Muscle of leg (tissue), 16 donors: ENCODE data around the gene CHL1. TPM values are rescaled to one million over a fixed set of nuclear protein-coding genes. Genes with fewer than 3 reads are reported as not detected.

Experiments used
- DNase-seq: peaks from one replicate; pipeline ENCODE4 v3.0.0; 2013
- H3K27ac ChIP-seq: one replicate; pipeline ENCODE4 v1.5.1; 2013; ENCODE audit warnings: mild to moderate bottlenecking, low read length, control low read depth
- H3K27me3 ChIP-seq: one replicate; pipeline ENCODE4 v1.6.1; 2013; ENCODE audit warnings: low read length; ENCODE audit not compliant: control insufficient read depth, insufficient read depth
- H3K36me3 ChIP-seq: one replicate; pipeline ENCODE4 v1.6.1; 2013; ENCODE audit warnings: low read length; ENCODE audit not compliant: control insufficient read depth, insufficient read depth
- H3K4me1 ChIP-seq: one replicate; pipeline ENCODE4 v1.6.1; 2013; ENCODE audit warnings: low read length; ENCODE audit not compliant: control insufficient read depth, insufficient read depth
- H3K4me3 ChIP-seq: one replicate; pipeline ENCODE4 v1.5.1; 2013; ENCODE audit warnings: low read length, control low read depth
- H3K9me3 ChIP-seq: replicated peaks from 2 replicates; pipeline ENCODE4 v1.6.1; 2013; ENCODE audit warnings: low read depth, low read length; ENCODE audit not compliant: control insufficient read depth
- WGBS: methylation state at CpG from one replicate; pipeline ENCODE4 v1.1.5; 2013; ENCODE audit warnings: missing lambda C conversion rate; ENCODE audit not compliant: insufficient coverage; 5-methylcytosine and 5-hydroxymethylcytosine counted together
- long read RNA-seq, 11 donors: transcript quantifications; one replicate each; lab custom pipeline, GENCODE V29; 2026
- polyA plus RNA-seq, 8 donors: library from polyadenylated mRNA; unstranded; fragments of 120-200 nt; gene quantifications; one replicate each; pipeline versions ENCODE4 v1.2.1 to v1.2.3, GENCODE V29; 2013; ENCODE audit warnings: inconsistent platforms in 1 of 8, low replicate concordance in 1 of 8; ENCODE audit not compliant: insufficient read length in 8 of 8, insufficient read depth in 1 of 8
- total RNA-seq: library from RNA; stranded (reverse); fragments of 120-200 nt; gene quantifications from one replicate; pipeline ENCODE4 v1.2.4, GENCODE V29; 2013

The CHL1 gene, protein sequence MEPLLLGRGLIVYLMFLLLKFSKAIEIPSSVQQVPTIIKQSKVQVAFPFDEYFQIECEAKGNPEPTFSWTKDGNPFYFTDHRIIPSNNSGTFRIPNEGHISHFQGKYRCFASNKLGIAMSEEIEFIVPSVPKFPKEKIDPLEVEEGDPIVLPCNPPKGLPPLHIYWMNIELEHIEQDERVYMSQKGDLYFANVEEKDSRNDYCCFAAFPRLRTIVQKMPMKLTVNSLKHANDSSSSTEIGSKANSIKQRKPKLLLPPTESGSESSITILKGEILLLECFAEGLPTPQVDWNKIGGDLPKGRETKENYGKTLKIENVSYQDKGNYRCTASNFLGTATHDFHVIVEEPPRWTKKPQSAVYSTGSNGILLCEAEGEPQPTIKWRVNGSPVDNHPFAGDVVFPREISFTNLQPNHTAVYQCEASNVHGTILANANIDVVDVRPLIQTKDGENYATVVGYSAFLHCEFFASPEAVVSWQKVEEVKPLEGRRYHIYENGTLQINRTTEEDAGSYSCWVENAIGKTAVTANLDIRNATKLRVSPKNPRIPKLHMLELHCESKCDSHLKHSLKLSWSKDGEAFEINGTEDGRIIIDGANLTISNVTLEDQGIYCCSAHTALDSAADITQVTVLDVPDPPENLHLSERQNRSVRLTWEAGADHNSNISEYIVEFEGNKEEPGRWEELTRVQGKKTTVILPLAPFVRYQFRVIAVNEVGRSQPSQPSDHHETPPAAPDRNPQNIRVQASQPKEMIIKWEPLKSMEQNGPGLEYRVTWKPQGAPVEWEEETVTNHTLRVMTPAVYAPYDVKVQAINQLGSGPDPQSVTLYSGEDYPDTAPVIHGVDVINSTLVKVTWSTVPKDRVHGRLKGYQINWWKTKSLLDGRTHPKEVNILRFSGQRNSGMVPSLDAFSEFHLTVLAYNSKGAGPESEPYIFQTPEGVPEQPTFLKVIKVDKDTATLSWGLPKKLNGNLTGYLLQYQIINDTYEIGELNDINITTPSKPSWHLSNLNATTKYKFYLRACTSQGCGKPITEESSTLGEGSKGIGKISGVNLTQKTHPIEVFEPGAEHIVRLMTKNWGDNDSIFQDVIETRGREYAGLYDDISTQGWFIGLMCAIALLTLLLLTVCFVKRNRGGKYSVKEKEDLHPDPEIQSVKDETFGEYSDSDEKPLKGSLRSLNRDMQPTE (N-terminal part only)
- total RNA-seq (4.2 TPM), polyA plus RNA-seq (1 to 10 TPM; 3.2 to 5.7 (median 4.5) TPM)
- long read RNA-seq, donor 1 = 0 reads
- long read RNA-seq, donor 2 = 0 reads
- long read RNA-seq, donor 3 = 0 reads
- long read RNA-seq, donor 4 = 0 reads
- long read RNA-seq, donor 5 = 0 reads
- long read RNA-seq, donor 6, partial matches to known transcripts = 0 of 1 reads
- long read RNA-seq, donor 6, other reads (novel, unspliced or antisense) = 0 of 1 reads
- long read RNA-seq, donor 7, full-length matches to known transcripts = 1 of 1 reads
- long read RNA-seq, donor 7, partial matches to known transcripts = 0 of 1 reads
- long read RNA-seq, donor 7, other reads (novel, unspliced or antisense) = 0 of 1 reads
- long read RNA-seq, donor 8 = 0 reads
- long read RNA-seq, donor 9 = 0 reads
- long read RNA-seq, donor 10 = 0 reads
- long read RNA-seq, donor 11 = 0 reads

GRCh38 chr3:196311-197148 lies at the start of gene CHL1:
TSS of gene CHL1 (plus strand) at chr3:196763. CDS start at chr3:319777, 123,014 bp downstream.
- H3K9me3 ChIP-seq = no peaks in the 10 kb centered on the region
- no peak within 1 kb of the TSS for H3K27ac ChIP-seq
- peak; percentile 9 for DNase-seq
- H3K27me3 ChIP-seq = peaks cover 36% of the 10 kb centered on the region
- peak within 1 kb of the TSS; percentile 44 for H3K4me3 ChIP-seq
- no peaks in the 10 kb centered on the region for H3K36me3 ChIP-seq
- peaks cover 8% of the 10 kb centered on the region for H3K4me1 ChIP-seq
- WGBS = under 1% methylated on average over 58 of the region's 64 CpGs

DNA sequence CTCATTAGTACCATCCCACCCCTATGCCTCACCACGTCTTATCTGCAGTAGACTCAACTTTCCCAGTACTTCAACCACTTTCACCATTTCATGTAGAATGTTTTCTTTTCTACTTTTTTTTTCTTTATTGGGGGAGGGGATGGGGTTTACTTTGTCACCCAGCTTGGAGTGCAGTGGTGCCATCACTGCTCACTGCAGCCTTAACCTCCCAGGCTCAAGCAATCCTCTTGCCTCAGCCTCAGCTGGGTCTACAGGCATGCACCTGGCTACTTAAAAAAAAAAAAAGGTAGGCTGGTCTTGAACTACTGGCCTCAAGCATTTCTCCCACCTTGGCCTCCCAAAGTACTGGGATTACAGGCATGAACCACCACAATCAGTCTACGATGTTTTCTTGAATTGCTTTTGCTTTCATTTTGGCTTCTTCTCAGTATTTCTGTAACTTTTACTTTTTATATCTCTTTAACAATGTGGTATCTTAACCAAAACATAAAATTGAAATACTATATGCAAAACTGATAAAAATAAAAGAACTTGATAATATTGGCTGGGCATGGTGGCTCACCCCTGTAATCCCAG lies 44.9 kb upstream of the CHL1 start:
- no peak overlapping the region for H3K27ac ChIP-seq
- no peak overlapping the region for H3K4me3 ChIP-seq
- H3K9me3 ChIP-seq = no peaks in the 10 kb centered on the region
- no peak for DNase-seq
- no peaks in the 10 kb centered on the region for H3K36me3 ChIP-seq
- no CpG with 5 or more reads among the region's 2 CpGs for WGBS
- no peaks in the 10 kb centered on the region for H3K4me1 ChIP-seq
- no peaks in the 10 kb centered on the region for H3K27me3 ChIP-seq

- H3K4me1 ChIP-seq = no peaks in the 10 kb centered on the region
Observed at GRCh38 chr3:159974-160373, 36.6 kb upstream of the CHL1 start.

DNA sequence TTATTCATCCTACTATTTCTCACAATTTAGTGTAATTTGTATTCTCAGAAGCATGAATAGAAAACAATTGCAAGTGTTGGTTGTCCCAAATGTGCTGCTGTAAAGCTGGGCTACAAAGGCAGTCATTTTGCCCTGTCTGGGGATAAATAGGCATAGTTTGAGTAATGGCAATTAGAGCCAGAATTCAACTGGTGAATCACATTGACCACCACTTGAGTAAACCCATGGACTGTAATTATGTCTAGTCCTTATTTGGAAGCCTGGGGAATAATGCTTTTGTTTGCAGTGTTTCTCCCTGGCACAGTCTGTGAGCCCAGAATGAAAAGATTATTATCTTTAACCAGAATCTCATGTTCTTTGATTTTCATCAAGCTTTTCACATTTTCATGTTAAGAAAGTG lies 30.5 kb upstream of the CHL1 start:
- no peaks in the 10 kb centered on the region for H3K27me3 ChIP-seq

More at GRCh38 chr3:159974-160373, 36.6 kb upstream of the CHL1 start:
- WGBS = no CpG with 5 or more reads among the region's 1 CpG
- Histone ChIP-seq H3K27me3 (no peaks in the 10 kb centered on the region), H3K27ac (no peak overlapping the region), H3K36me3 (no peaks in the 10 kb centered on the region), H3K4me3 (no peak overlapping the region), H3K9me3 (no peaks in the 10 kb centered on the region)
- no peak for DNase-seq

GRCh38 chr3:166799-167198 lies 29.8 kb upstream of the CHL1 start:
- WGBS = 92% methylated on average over 2 of the region's 5 CpGs
- H3K4me3 ChIP-seq = no peak overlapping the region
- H3K36me3 ChIP-seq = no peaks in the 10 kb centered on the region
- no peak for DNase-seq
- no peak overlapping the region for H3K27ac ChIP-seq
- no peaks in the 10 kb centered on the region for H3K9me3 ChIP-seq
- H3K4me1 ChIP-seq = no peaks in the 10 kb centered on the region
- no peaks in the 10 kb centered on the region for H3K27me3 ChIP-seq

More for the DNA sequence above, 30.5 kb upstream of the CHL1 start:
- Histone ChIP-seq H3K4me1 (no peaks in the 10 kb centered on the region), H3K36me3 (no peaks in the 10 kb centered on the region), H3K9me3 (no peaks in the 10 kb centered on the region), H3K27ac (no peak overlapping the region), H3K4me3 (no peak overlapping the region)
- no peak for DNase-seq

- H3K27me3 ChIP-seq = no peaks in the 10 kb centered on the region
- H3K36me3 ChIP-seq = no peaks in the 10 kb centered on the region
- no peak overlapping the region for H3K27ac ChIP-seq
- no CpG with 5 or more reads among the region's 1 CpG for WGBS
- no peak for DNase-seq
- H3K4me1 ChIP-seq = no peaks in the 10 kb centered on the region
- no peaks in the 10 kb centered on the region for H3K9me3 ChIP-seq
- no peak overlapping the region for H3K4me3 ChIP-seq
Observed at GRCh38 chr3:173886-174285, 22.7 kb upstream of the CHL1 start.

DNA sequence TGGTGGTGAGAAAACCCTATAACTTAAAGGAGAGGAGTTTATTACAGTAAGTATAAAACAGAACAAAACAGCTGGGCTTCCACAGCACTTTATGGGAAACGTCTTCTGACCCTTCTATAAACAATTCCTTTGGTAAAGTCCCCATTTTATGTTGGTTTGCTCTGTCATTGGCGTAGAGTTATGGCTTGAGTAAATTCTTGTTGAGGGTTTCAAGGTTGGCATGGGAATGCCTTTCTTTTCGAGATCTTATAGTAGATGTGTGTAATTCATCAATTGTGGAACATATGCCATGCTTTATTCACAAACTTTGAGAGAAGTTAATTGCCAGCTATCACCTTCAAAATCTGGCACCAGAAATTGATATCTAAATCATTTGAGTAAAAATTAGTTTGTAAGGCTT lies 11.6 kb upstream of the CHL1 start:
- no peaks in the 10 kb centered on the region for H3K9me3 ChIP-seq
- WGBS = no CpG with 5 or more reads among the region's 3 CpGs
- H3K27me3 ChIP-seq = no peaks in the 10 kb centered on the region
- no peaks in the 10 kb centered on the region for H3K4me1 ChIP-seq
- H3K36me3 ChIP-seq = no peaks in the 10 kb centered on the region
- no peak overlapping the region for H3K4me3 ChIP-seq
- H3K27ac ChIP-seq = no peak overlapping the region
- DNase-seq = no peak

- H3K9me3 ChIP-seq = no peaks in the 10 kb centered on the region
- H3K27ac ChIP-seq = no peak overlapping the region
- H3K36me3 ChIP-seq = no peaks in the 10 kb centered on the region
- peaks cover 5% of the 10 kb centered on the region for H3K4me1 ChIP-seq
- H3K4me3 ChIP-seq = no peak overlapping the region
- WGBS = 81% methylated on average over 8 of the region's 25 CpGs
- H3K27me3 ChIP-seq = peaks cover 25% of the 10 kb centered on the region
- DNase-seq = no peak
Observed at GRCh38 chr3:192215-192929, 4.2 kb upstream of the CHL1 start.
